GM19468 (cell line): ENCODE measurements around the gene ADARB2.
"Not testable (repeated sequence)": the region's sequence is repeated elsewhere in the genome, so short reads cannot be mapped to it uniquely, and the experiment has no call there.

ENCODE experiments used
- ATAC-seq: cut with Tn5 transposase; IDR thresholded peaks from one replicate; pipeline ENCODE4 v1.9.1; 2021; ENCODE audit warnings: mild to moderate bottlenecking, moderate library complexity, moderate number of reproducible peaks; ENCODE audit not compliant: unreplicated experiment; ENCODE audit errors: extremely low read depth

Gene ADARB2

GRCh38 chr10:1266033-1266802, 471.1 kb downstream of the ADARB2 start:
- no peak for ATAC-seq

GRCh38 chr10:1264001-1264400, 473.3 kb downstream of the ADARB2 start:
- ATAC-seq: no peak

DNA sequence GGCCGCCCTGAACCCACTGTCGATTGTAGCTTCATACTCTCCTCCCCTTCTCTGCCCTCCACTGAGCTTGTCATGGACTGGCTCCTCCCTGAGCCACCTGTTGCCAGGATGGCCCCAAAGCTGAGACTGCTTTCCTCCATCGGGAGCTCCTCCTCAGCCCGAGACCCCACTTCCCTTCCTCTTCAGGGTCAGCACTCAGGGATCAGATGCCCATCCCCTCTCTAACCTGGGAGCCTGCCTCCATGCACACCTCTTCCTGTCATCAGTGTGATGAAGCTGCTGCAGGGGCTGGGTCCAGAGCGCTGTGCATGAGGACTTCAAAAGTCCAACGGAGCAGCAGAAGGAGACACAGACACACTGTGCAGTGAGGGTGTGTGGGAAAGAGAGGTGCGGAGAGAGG, 480.1 kb downstream of the ADARB2 start:
- ATAC-seq: no peak

- ATAC-seq: no peak
Observed at GRCh38 chr10:1256432-1256725, 480.9 kb downstream of the ADARB2 start.

- ATAC-seq: no peak
Observed at GRCh38 chr10:1255600-1256431, 481.5 kb downstream of the ADARB2 start.

DNA sequence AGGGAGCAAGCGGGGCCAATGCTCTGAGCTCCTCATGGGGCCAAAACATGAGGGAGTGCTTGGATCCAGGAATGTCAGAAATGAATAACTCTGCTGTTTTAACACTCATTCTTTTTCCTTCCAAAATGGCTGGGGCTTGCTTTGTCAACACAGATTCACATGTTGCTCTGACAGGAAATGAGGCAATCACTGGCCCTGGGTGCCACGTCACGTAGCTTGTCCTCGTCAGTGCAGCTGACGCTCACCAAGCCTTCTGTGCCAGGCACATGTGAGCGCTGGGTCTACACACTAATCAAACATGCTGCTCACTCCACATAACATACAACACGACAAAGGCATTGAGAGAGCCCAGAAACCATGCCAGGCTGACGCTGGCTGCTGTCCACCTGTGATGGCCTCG, 482.2 kb downstream of the ADARB2 start:
- ATAC-seq: no peak

GRCh38 chr10:1253523-1254353, 483.6 kb downstream of the ADARB2 start:
- no peak for ATAC-seq

GRCh38 chr10:1251769-1252168, 485.6 kb downstream of the ADARB2 start:
- no peak for ATAC-seq

DNA sequence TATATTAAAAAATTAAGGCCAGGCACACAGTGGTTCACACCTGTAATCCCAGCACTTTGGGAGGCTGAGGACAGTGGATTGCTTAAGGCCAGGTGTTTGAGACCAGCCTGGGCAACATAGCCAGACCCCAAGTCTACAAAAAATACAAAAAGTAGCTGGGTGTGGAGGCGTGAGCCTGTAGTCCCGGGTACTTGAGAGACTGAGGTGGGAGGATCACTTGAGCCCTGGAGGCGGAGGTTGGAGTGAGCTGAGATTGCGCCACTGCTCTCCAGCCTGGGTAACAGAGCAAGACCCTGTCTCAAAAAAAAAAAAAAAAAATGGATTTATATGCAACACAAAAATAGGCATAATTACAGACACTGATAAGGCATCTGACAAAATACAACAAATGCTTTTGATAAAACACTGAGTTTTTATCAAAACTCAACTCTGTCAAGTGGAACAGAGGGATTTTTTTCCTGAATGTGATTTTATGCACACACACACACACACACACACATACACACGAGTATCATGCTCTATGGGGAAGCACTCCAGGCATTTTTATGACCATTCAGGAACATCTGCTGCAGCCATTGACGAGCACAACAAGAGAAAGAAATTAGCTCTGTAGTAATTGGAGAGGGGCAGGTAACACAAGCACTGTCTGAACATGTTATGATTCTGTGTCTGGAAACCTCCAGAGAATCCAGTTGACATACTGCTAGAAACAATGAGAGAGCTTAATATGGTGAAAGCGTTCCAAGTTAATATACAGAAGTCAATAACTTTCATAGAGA, 488.0 kb downstream of the ADARB2 start:
- no peak for ATAC-seq

GRCh38 chr10:1248262-1248630, 489.1 kb downstream of the ADARB2 start:
- not testable (repeated sequence) for ATAC-seq

DNA sequence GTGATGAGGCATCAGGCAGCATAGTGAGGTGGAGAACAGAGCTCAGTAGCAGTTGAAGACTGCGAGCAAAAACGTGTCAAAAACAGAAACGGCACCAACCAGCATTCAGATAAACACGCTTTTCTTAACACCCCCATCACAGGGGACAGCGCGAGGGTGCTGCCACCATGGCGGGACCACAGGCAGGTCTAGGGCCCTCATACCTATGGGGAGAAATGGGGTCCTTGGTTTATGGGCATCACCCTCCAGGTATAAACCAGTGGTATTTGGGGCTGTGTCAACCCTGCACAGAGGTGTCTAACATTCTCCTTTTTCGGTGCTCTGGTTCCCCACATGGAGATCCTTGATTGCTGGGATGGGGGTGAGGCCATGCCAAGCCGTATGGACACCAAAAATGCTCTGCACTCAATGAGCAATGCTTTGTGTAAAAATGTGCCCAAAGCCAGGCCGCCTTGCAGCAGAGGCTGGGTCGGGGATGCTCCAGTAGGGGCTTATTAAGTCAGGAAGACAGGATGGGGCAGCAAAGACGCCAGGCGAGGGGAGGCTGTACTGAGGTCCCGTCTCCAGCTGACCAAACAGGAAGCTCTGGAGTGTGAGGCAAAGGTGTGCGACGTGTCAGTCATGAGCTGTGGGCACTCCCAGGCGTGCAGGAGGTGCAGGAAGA, 489.6 kb downstream of the ADARB2 start:
- no peak for ATAC-seq

GRCh38 chr10:1244493-1244892, 492.8 kb downstream of the ADARB2 start:
- no peak for ATAC-seq

DNA sequence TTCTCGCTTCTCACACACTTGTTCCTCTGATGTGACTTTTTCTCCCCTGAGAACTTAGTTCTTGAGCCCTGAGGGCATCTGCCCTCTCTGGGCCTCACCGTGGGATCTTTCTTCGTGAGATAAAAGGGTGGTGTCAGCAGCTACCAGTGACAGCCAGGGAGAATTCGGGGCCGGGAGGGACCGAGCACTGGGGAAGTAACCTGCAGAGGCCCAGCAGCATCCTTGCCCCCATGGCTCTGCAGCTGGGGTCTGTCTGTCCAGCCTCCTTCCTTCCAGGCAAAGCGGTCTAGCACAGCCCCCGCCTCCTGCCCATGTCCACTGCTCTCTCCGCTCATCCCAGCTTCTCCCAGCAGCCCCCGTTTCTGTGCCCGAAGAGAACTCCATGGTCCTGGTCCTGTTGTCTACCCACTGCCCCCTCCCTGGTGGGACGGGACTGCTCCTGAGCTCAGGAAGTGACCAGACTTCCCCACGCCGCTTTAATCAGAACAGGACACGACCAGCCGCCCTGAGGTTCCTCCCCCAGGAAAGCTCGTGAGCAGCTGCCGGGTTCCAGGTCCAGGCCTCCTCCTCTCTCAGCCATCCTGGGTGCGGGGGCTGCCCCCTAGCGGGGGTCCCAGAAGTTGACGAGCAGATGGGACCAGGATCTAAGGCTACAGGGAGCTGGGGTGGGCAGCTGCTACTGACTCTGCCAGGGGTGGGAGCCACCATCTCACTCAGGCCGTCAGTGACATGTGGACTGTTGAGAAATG, 493.7 kb downstream of the ADARB2 start:
- no peak for ATAC-seq

DNA sequence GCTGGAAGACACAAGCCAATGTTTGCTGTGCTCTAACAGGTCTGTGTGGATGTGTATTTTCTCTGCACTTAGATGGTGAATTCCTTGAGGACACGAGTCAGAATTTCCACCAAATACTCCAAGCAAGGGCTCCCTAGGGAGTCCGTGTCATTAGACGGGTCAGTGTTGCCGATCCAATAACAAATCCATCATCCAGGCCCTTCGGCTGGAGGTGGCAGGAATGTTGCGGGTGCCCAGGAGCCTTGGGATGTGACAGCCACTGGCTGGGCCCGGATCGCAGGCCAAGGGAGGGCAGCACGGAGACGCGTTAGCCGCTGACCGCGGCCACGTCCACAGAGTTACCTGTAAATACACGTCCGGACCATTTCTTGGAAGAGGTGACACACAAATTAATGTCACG, 494.4 kb downstream of the ADARB2 start:
- no peak for ATAC-seq

DNA sequence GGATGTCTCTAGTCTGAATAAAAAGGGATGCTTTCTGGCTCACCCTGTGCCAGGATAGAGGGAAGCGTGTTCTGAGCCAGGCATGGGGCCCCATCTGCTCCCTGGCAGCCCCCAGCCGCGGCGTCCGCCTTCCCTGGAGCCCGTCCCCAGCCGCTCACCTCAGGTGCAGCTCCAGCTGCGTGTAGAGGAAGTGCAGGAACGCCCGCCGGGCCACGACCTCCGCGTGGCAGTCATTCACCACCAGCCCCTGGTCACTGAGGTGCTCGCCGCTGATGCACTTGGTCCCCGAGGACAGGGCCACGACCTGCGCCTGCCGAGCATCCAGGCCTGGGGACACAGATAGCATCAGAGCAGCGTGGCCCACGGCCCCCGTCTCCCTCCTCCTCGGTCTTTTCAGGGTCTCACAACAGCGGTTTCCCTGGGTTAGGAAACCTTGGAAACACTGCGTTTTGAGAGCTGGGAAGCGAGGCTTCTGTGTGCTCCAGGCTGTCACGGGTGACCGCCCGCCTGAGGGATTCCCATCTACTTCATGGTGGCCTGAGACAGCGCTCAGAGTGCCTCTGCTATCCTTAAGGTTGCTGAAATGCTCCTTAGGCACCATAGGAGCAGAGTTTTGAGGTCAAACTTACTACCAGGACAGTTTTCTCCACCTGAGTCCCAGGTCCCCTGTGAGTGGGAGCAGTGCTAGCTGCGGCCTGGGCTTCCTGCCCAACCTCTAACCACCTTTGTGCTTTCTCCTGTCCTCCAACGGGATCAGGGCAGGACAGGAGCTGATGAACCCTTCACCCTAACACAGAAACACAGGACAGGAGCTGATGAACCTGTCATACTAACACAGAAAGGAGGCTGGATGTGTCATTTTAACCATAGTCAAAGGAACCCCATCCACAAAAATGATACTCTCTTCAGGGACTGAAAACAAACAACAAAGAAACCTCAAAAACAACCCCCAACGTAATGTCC, 495.1 kb downstream of the ADARB2 start:
- ATAC-seq: no peak

- ATAC-seq: no peak
Observed at GRCh38 chr10:1241322-1241890, 495.9 kb downstream of the ADARB2 start.

GRCh38 chr10:1240341-1240775, 497.0 kb downstream of the ADARB2 start:
- no peak for ATAC-seq
